HG03439 (cell line): ENCODE measurements around the gene ACKR3.

Experiments
- ATAC-seq: cut with Tn5 transposase; IDR thresholded peaks from one replicate; pipeline ENCODE4 v1.9.1; 2021; ENCODE audit warnings: mild to moderate bottlenecking, moderate library complexity; ENCODE audit not compliant: unreplicated experiment

Gene ACKR3

DNA sequence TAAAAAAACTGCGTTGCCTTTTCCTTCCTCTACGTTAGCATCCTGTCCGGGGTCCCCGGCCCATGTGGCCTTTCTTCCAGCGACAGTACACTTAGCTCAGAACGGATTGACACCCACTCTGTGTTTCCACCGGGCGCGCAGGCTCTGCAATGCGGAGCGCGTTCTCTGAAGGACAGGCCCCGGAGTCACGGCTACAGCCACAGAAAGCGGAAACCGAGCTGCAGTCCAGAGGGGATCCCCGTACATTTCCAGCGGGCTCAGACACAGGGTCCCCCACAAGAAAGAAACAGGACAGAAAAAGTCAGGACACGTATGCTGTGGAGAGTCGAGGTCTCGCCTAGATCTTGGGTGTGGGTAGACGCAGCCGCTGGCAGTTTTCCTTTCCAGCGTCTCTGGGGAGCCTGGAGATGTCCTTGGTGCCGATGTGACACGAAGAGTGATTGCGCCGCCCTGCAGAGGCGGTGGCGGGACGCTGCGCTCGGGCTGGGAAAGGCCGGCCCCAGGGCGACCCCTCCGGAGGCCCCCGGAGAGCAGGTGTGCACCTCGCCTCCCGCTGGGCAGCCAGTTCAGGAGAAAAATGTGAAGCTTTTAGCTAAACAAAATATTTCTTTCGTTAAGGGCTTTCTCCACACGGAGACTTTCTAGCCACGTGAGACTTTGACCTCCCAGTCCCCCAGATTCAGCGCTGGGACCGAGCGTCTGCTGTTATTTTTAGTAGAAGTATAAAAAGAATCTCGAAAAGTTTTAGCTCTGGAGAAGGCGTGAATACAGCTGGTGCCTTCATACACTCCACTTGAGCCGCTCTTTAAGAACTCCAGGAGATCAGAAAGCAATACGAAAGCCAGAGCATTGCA lies 1.3 kb upstream of the ACKR3 start:
- peak; percentile 43 for ATAC-seq

DNA sequence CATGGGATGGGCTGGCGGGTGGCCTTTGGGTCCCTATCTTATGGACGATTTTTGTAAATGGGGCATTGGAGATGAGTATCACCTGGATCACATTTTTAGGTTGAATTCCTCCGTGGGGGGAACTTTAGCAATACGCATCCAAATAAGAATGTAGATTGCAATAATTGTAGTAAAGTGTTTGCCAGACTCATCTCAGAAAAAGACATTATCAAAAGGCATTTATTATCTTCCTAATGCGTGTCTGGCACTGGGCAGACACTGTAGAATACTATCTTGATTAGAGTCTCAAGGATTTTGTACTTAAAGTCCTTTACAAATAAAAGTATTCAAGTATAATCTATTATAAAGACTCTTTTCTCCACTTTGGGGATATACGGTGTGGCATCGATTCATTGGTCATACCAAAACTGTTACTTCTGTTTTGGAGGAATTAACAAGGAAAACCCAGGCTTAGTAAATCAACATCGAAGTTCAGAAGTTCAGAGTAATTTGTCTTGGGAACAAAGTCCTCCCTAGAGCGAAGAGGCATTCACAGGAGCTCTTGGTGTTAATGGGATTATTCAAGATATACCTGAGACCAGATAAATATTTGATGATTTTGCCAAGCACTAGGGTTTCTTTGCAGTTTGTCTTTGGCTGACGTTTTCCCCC lies 578 bp upstream of the ACKR3 start:
- no peak for ATAC-seq

DNA sequence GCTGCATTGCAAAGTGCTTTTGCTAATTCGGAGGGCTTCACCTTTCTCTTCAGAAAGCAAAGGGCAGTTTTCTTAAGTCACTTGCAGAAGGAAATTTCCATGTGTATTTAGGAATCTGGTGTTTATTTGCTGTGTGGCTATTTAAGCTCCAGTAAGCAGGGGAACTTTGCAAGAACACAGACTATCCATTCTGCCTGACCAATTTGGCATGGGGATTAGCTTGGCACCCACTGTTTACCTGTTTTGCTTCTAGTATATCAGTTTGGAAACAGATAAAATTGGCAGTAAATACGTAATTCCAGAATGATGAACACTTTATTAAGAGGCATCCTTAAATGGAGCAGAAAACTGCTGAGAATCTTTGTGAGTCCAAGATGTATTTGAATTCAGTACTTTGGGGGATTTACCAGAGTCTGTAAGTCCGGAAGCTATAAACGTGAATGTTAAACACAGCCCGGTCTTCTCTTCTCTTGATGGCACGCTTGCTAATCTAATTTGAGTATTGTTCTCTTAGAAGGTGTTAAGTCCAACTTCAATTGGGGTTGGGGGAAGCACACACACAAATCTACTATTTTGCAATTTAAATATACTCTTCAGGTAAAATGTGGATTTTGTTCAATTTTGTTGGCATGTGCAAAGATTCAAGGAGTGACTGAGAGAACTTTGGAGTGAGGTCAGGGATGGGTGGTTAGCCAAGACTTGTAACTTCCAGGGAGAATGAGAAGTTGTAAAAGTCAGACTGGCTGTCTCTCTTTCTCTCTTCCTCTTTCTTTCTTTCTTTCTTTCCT lies 650 bp downstream of the ACKR3 start:
- no peak for ATAC-seq

DNA sequence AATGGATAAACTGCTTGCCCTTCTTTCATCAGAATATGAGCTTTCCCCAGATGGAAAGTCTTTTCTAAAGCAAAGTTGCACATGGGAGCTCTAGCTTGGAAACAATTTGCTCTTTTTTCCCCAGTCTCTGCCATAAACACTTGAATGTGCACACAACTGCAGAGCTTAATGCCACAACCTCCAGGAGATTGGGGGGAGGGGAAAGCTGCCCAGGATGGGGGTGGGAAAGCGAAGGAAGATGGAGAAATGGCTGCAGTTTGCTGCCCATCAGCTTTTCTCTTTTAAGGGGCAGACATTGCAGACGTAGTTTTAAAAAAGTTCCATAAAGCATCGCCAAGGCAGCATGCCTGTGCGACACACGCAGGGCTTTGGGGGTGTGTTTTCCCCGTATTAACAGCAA lies 1.5 kb downstream of the ACKR3 start:
- no peak for ATAC-seq

DNA sequence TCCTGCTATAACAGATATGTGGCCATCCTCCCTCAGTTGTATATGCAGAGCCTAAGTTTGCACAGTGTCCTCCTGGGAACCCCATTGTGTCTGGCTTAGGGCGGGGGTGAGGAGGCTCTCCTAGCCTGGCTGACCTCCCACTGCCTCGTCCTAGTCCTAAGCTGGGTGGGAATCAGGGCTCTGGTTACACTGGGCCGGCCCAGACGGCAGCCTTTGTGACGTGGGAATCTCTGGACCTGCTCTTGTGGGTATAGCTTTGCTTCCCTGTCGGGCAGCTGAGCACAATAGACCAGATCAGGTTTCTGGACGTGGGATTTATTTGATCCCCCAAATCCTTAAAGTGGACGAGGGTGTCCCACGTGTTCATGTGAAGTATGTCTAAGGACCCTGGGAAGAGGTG lies 2.9 kb downstream of the ACKR3 start:
- ATAC-seq = no peak

DNA sequence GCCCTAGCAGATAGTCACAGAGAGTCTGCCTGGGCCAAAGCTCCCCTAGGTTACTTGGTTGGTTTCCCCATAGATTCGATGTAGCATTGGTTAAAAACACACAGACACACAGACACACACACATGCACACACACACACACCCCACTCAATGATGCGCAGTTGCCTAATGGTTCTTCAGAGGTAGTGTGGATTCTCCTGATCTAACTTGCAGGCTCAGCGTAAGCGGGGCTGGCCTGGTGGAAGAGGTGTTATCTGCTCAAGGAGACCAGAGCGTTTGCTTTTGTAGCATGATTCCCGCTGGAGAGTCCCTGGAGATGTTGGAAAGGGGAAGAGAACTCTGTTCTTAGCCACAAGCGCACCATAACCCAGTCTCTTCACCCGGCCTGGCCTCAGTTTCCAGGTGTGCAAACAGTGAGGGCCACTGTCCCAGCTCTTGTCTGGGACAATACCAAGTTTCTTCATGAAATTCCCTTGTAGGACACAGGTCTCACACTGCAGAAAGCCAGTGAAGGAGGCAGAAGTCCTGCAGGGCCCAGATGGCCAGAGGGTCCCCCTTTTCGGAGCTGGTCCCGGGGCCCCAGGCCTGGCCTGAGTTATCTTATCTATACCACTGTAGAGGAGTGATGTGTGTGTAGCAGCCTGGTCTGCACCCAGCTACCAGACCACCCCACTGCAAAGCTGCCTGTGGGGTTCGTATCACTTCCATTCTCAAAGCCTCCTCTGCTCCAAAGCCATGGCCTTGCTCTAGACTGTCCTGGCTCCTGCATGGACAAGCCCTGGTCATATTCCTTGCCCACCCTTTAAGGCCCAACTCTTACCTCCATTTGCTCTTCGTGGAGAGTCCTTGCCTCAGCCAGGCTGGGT lies 3.7 kb downstream of the ACKR3 start:
- no peak for ATAC-seq

DNA sequence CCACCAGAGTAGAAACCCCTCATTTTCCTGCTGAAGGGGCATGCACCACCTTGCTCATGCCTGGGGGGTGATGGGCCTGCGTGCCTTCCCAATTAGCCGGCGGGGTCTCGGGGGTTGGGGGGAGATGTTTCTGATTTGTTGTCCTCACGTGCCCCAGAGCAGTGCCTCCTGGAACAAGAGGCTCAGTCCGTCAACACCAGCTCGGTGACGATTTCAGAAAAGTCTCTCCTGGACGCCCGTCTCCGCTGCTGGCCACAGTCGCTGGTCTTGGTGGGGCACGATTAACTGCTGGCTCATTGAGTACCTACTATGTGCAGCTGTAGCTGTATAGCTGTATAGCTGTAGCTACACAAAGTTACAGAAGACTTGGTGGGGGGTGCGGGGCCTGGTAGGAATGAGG lies 4.4 kb downstream of the ACKR3 start:
- ATAC-seq = no peak

DNA sequence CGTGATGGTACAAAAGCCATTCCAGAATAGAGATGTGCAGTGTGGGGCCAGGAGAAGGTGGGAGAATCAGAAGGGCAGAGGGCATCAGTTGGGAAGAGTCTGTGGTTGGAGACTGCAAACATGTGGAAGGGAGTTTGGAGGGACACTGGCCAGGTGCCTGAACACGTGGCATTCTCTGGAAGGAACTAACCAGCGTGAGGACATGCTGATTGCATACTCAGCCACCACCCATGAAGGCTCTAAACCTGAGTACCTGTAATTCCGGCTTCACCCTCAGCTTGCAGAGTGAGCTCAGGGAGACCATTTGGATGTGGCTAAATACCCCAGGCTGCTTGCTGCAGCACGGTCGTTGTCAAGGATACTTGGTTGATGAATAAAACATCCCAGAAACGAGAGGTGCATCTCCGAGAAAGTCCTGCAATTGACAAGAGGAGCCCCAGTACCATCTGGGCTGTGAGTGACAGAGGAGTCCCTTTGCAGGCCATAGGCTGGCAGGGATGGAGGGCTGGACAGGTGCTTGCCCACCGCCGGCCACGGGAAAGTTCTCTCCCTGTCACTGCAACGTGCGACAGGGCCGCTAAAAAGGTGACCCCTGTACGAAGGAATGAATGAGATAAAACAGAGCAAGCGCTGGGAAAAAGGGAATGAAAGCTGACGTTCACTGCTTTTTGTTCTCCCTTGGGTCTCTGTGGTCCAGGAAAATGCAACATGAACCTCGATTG lies 5.0 kb downstream of the ACKR3 start:
- no peak for ATAC-seq

DNA sequence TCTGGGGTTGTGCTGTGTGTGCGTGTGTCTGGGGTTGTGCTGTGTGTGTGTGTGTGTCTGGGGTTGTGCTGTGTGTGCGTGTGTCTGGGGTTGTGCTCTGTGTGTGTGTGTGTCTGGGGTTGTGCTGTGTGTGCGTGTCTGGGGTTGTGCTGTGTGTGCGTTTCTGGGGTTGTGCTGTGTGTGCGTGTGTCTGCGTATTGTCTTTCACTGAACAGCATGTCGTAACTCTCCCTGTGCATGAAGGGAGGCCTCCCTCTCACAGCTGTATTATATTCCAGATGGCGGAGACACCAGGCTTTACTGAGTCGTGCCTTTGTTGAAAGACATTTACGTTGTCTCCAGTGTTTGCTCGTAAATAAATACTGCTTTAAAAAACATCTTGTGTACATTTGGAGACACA lies 5.9 kb downstream of the ACKR3 start:
- no peak for ATAC-seq

DNA sequence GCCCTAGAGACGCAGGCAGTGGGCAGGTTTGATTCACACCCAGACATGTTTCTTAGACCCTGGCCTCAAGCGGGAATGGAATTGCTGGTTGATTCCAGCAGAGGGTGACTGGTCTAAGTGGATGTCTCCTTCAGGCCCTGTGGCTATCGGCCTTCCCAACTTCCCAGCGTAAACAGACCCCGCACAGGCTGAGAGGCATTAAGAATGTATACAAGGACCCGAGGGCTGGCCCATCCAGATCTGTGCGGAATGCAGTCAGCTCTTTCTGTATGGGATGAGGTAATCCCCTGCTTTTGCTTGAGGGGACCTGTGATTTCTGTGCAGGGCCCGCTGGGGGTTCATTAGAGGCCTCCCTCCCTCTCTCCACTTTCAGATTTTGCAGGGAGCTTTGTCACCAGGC lies 6.5 kb downstream of the ACKR3 start:
- no peak for ATAC-seq

DNA sequence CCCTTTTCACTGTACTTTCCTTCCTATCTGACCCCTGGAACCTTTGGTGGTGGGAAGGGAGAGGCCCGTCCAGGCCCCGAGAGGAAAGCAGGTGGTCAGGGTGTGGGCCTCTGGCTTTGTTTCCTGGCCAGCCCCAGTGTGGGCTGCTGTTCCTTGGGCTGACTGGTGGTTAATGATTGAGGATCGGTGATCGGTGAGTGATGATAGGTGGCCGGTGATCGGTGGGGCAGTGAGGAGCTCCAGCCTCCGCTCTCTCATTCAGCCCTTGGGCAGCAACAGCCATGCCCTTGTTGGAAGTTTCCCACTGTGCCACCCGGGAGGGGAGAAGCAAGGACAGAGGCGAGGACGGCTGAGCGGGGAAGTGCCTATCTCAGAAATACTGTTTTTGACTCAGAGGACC lies 7.3 kb downstream of the ACKR3 start:
- ATAC-seq = no peak

DNA sequence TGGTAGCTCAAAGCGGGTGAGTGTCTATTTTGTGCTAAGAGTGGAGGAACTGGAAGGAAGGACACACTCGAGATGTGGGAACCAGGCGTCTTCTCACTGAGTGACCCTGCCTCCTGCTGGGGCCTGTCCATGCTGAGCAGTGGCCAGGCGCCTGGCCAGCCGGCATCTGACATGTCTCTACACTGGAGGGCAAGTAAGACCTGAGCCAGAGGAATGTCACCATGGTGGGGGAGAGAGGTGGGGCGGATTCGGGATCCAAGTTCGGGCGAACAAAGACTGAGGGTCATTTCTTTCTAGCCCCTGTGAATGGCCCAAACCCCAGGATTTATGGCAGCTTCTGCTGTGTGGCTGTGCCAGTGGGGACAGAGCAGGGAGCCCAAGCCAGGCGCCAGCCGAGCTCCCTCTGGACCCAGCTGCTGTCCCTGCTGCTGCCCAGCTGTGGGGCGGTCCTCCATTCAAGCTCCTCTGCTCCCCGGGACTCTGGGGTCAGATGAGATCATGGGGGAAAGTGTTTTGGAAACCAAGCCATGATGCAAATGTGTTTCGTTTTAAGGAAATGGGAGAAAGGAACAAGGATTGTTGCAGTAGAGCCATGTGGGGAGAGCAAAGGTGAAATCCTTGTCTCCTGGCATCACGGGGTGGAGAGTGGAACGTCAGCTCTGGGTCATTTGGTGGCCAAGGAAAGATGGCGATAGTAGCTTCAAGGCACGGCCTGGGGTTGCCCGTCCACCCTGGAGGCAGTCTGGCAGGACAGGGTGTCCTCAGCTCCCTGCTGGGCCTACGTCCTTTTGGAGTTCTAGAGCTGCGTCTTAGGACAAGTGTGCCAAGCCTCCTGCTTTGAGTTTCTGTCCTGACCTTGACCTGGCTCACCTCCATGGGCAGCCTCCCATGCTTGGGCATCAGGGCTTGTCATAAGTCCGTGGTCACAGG lies 8.1 kb downstream of the ACKR3 start:
- no peak for ATAC-seq

DNA sequence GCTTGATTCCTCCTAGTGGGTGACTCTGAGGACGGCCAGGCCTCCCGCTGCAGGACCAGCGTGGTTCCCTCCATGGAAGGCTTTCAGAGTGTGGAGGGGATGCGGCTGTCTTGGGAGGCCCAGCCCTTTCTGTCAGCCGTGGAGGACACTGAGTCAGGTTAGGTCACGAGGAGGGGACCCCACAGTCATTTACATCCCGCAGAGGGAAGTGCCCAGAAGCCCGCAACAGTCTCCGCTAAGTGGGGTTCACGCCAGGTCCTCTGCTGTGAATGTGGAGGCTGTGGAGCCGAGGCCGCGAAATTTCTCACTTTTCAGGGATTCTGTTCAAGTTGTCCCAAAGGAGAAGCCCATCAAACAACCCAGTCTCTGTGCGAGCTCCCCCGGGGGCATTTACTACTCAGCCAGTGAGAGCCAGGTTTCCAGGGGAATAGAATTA lies 8.8 kb downstream of the ACKR3 start:
- no peak for ATAC-seq

DNA sequence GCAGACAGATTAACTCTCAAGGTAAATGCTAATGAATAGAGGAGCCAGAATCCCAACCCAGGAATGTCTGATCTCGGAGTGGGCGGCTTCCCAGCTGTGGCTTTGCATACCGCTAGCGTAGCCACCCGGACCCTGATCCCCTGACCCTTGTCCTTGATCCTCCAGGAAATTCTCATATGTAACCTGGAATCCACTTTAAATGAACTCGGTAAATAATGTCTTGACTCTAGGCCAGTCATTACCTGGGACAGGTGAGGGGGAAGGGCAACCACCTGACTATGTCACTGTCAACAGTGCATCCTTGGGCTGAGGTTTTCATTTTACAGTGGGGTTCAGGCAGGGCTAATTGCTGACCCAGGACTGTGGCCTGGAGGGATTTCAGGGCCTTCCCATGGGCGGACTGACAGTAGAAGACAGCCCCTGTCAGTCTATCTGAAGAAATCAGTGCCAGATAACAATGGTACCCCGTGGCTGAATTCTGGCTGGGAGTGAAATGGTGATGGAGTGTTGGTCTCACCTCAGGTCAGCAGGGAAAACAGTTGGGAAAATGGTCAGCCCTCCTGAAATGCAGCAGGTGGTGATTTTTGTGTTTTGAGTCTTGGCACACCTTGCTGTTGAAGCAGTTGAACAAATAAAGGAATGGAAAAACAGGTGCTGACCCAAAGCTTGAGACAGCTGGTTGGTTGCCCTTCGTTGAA lies 9.6 kb downstream of the ACKR3 start:
- no peak for ATAC-seq

DNA sequence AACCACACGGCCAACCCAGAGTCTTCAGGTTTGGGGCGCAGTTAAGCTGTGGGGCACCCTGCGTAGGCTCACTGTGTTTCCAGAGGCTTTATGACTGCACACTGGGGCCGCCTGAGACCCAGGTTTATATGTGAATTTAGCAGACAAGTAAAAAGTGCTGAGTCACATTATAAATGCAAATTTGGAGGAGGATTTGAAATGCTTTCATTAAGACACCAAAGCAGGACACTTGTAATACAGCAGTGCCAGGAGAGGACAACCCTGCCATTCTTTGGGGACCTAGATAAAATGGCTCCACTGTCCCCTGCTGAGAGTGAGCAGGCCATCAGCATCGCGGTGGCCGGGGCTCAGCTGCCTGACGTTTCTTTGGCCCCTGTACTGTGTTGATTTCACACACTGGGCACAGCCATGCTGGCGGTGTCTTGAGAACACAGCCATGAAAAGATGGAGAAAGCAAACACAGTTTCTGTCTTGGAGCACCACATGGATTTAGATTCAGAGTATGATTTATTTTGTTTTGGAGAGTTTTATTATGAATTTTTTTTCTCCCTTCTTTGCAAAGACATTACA lies 10.2 kb downstream of the ACKR3 start:
- no peak for ATAC-seq

DNA sequence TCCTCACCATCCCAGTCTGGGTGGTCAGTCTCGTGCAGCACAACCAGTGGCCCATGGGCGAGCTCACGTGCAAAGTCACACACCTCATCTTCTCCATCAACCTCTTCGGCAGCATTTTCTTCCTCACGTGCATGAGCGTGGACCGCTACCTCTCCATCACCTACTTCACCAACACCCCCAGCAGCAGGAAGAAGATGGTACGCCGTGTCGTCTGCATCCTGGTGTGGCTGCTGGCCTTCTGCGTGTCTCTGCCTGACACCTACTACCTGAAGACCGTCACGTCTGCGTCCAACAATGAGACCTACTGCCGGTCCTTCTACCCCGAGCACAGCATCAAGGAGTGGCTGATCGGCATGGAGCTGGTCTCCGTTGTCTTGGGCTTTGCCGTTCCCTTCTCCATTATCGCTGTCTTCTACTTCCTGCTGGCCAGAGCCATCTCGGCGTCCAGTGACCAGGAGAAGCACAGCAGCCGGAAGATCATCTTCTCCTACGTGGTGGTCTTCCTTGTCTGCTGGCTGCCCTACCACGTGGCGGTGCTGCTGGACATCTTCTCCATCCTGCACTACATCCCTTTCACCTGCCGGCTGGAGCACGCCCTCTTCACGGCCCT lies 11.2 kb downstream of the ACKR3 start:
- ATAC-seq = no peak

DNA sequence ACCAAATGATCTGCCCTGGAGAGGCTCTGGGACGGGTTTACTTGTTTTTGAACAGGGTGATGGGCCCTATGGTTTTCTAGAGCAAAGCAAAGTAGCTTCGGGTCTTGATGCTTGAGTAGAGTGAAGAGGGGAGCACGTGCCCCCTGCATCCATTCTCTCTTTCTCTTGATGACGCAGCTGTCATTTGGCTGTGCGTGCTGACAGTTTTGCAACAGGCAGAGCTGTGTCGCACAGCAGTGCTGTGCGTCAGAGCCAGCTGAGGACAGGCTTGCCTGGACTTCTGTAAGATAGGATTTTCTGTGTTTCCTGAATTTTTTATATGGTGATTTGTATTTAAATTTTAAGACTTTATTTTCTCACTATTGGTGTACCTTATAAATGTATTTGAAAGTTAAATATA lies 11.9 kb downstream of the ACKR3 start:
- ATAC-seq = no peak

DNA sequence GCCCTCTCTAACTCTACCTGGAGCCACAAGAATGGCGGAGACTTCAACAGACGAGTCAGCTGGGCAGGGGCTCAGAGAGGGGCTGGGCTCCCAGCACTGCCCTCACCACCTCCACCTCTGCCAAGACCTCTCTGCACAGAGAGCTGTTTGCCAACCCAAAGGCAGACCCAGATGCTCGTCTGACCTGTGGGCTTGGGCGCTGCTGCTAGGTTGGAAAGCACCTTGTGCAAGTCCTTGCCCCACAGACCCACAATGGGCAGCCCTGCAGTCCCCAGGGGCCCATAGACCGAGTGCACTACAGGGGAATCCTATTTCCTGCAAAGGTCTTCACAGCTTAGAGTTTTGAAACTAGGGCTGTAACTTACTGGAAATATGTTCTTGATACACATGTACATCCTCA lies 13.3 kb downstream of the ACKR3 start:
- no peak for ATAC-seq
